Measurements from ENCODE around the gene TRMT1. TPM values are rescaled to one million over a fixed set of nuclear protein-coding genes. Genes with fewer than 3 reads are reported as not detected.

TRMT1 gene
- total RNA-seq, 1 donor from 2014 or later, result 54.2 TPM

DNA sequence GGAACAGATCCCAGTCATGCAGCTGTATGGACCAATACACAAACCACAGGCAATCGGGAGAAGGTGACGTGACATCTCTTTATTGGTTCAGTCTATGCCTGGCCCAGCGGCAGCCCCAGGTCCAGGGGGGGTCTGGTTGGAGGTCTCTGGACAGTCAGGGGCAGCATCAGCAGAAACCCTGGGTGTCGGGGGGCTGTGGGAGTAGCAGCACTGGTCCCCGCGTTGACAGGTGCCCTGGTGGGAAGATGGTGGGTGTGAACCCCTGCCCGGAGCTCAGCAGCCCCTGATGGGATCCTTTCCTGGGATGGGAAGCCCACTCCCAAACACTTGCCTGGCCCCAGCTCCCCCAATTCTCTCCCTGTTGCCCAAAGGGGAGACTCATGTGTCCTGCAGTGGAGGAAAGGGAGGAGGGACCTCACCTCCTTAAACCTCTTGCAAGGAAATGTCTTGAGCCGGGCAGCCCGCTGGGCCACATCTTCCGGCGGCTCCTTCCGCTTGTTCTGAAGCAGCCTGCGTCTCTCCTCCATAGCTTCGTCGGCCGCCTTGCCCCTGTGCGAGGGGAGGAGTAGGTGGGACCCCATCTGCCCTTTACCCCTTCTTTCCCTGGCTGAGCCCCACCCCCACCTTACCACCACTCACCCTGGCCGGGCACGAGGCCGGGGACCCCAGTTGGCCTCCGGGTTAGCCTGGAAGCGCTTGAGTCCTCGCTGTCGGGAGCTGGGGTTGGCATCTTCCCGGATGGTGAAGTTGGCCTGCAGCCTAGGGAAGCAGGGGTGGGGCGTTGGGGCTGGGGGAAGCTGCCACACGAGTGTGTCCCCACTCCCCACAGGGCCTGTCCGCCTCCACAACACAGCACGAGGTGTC lies 11.5 kb downstream of the TRMT1 start:
- no peak overlapping the region for H3K4me3 Mint-ChIP-seq (ENCODE audit: unreplicated experiment)
- H3K27ac Mint-ChIP-seq (ENCODE audit: unreplicated experiment), result peak overlapping the region; percentile 78
- no peak for DNase-seq (ENCODE audit: low spot score)
- peaks cover 13% of the 10 kb centered on the region for H3K4me1 Mint-ChIP-seq (ENCODE audit: unreplicated experiment)
- H3K36me3 Mint-ChIP-seq (ENCODE audit: low read depth, unreplicated experiment), result peaks cover 8% of the 10 kb centered on the region
- H3K9me3 Mint-ChIP-seq (ENCODE audit: unreplicated experiment), result no peaks in the 10 kb centered on the region
- peaks cover 11% of the 10 kb centered on the region for H3K27me3 Mint-ChIP-seq (ENCODE audit: unreplicated experiment)
- TF ChIP-seq, protein P1, sequence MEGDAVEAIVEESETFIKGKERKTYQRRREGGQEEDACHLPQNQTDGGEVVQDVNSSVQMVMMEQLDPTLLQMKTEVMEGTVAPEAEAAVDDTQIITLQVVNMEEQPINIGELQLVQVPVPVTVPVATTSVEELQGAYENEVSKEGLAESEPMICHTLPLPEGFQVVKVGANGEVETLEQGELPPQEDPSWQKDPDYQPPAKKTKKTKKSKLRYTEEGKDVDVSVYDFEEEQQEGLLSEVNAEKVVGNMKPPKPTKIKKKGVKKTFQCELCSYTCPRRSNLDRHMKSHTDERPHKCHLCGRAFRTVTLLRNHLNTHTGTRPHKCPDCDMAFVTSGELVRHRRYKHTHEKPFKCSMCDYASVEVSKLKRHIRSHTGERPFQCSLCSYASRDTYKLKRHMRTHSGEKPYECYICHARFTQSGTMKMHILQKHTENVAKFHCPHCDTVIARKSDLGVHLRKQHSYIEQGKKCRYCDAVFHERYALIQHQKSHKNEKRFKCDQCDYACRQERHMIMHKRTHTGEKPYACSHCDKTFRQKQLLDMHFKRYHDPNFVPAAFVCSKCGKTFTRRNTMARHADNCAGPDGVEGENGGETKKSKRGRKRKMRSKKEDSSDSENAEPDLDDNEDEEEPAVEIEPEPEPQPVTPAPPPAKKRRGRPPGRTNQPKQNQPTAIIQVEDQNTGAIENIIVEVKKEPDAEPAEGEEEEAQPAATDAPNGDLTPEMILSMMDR (IDR thresholded peaks at IDR 0.05; ENCODE audit: unreplicated experiment), result peak; percentile 18

DNA sequence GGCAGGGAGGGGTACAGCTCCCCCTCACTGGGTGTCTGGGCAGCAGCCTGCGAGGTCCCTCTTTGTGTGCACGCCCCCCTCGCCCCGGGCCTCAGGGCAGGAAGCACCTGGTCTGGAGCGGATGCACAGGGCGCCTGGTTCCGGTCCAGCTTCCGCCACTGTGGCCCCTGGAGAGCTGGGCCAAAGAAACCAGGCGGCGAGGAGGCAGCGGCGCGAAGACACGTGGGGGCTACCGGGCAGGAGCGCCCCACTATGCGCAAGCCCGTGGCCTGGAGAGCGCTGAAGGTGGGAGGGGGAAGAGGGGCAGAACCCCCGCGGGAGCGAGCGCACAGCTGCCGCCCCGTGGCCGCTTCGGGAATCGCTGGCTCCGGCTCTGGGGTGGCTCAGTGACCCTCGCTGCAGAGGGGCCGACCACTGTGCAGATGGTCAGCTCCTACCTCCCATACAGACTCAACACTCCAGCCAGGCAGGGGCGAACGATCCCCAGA lies 12.1 kb downstream of the TRMT1 start:
- Mint-ChIP-seq H3K4me3 (ENCODE audit: unreplicated experiment) (no peak overlapping the region), H3K4me1 (ENCODE audit: unreplicated experiment) (peaks cover 16% of the 10 kb centered on the region), H3K36me3 (ENCODE audit: low read depth, unreplicated experiment) (peaks cover 11% of the 10 kb centered on the region), H3K9me3 (ENCODE audit: unreplicated experiment) (no peaks in the 10 kb centered on the region), H3K27ac (ENCODE audit: unreplicated experiment) (peak overlapping the region; percentile 78), H3K27me3 (ENCODE audit: unreplicated experiment) (peaks cover 15% of the 10 kb centered on the region)
- TF ChIP-seq, protein P1 (IDR thresholded peaks at IDR 0.05; ENCODE audit: unreplicated experiment), result peak; percentile 77
- DNase-seq (ENCODE audit: low spot score), result peak; percentile 78

DNA sequence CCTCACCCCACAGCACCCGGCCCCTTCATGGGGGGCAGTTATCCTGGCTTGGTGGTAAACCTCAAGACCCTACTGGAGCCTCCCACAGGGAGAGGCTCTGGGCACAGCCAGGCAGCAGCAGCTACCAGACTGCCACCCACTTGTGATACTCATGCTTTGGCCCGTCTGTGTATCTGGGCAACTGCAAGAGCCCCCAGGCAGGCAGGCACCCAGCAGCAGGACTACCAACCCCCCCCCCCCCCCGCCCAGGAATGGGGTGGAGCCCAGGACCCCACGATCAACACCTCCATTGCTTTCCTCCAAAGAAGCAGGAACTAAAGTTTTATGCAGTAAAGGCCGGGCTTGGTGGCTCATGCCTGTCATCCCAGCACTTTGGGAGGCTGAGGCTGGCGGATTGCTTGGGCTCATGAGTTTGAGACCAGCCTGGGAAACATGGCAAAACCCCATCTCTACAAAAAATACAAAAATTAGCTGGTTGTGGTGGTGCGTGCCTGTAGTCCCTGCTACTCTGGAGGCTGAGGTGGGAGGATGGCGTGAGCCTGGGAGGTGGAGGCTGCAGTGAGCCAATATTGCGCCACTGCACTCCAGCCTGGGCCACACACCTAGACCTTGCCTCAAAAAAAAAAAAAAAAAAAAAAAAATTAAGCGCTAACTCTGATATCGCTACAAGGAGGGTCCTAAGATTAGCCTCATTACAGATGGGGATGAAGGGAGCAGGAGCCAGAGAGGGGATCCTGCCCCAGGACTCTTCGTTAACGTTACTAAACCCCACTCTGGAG lies 12.8 kb downstream of the TRMT1 start:
- Mint-ChIP-seq H3K36me3 (ENCODE audit: low read depth, unreplicated experiment) (peaks cover 11% of the 10 kb centered on the region), H3K27ac (ENCODE audit: unreplicated experiment) (peak overlapping the region; percentile 52), H3K4me1 (ENCODE audit: unreplicated experiment) (peaks cover 16% of the 10 kb centered on the region), H3K27me3 (ENCODE audit: unreplicated experiment) (peaks cover 15% of the 10 kb centered on the region), H3K9me3 (ENCODE audit: unreplicated experiment) (no peaks in the 10 kb centered on the region), H3K4me3 (ENCODE audit: unreplicated experiment) (no peak overlapping the region)
- TF ChIP-seq, protein P1 (IDR thresholded peaks at IDR 0.05; ENCODE audit: unreplicated experiment), result no peak
- no peak for DNase-seq (ENCODE audit: low spot score)

DNA sequence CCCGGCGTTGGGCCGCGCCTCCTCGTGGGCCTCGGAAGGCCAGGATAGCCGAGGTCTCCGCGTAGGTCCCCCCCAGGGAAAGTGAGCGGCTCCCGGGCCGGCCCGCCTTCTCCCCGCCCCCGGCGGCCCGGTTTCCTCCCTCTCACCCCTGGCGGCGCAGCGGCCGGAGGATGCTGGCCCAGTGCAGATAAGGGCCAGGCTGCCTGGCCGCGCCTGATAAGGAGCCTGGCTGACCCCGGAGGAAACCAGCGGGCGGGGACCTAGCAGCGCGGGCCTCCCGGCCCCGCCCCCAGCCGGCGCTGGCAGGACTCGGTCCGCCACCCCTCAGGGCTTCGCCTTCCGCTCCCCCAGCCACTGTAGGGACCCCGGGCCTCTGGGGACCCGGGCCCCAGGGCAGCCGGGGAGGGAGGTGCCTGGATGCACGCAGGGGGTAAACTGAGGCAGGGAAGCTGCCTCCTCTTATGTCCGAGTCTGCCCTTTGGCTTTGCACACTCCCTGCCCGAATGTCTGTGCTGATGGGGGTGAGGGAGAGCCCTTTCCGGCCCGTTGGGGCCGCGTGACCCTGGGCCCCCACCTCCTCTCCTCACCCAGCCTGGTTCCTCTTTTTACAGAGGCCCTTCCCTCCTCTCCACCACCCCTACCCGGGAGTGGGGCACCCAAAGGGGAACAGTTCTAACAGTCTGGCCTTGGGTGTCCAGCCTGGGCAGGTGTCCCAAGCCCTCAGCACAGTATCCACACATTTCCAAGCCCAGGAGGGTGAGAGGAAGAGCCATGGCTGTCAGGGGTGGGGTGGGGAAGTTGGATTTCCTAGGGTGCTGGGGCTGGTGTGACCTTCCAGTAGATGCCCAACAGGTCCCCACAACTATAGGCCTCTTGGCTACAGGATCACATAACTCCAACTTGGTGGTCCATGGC lies 13.6 kb downstream of the TRMT1 start, which contains the start of gene LYL1:
Gene LYL1, minus strand, starts transcription at position 193 of the 915 bp plus-strand sequence. CDS start 1,687 bp downstream, outside the sequence.
- DNase-seq (ENCODE audit: low spot score), result peak; percentile 99
- Mint-ChIP-seq H3K4me1 (ENCODE audit: unreplicated experiment) (peaks cover 16% of the 10 kb centered on the region), H3K4me3 (ENCODE audit: unreplicated experiment) (peak within 1 kb of the TSS; percentile 97), H3K9me3 (ENCODE audit: unreplicated experiment) (no peaks in the 10 kb centered on the region), H3K36me3 (ENCODE audit: low read depth, unreplicated experiment) (peaks cover 11% of the 10 kb centered on the region), H3K27ac (ENCODE audit: unreplicated experiment) (peak within 1 kb of the TSS; percentile 74), H3K27me3 (ENCODE audit: unreplicated experiment) (peaks cover 15% of the 10 kb centered on the region)
- TF ChIP-seq, protein P1 (IDR thresholded peaks at IDR 0.05; ENCODE audit: unreplicated experiment), result no peak

Measured in endothelial cell (in vitro differentiated cells).